Effector memory CD8-positive, alpha-beta T cell (primary cell): ENCODE results near the gene GRN.

Source experiments
- ATAC-seq: fragments of 150-1000 bp; cut with Tn5 transposase; replicated peaks from 2 replicates; pipeline ENCODE4 v1.10.0; 2021; ENCODE audit warnings: mild to moderate bottlenecking, moderate library complexity
- DNase-seq, 3 experiments: peaks; one replicate each; pipeline ENCODE4 v3.0.0; 2021
- H3K27ac Mint-ChIP-seq, 2 donors: one replicate each; pipeline ENCODE4 v1.8.0; 2022; ENCODE audit warnings: mild to moderate bottlenecking in 2 of 2, mixed read lengths in 2 of 2, moderate library complexity in 2 of 2
- H3K27me3 Mint-ChIP-seq, 2 donors: one replicate each; pipeline ENCODE4 v1.8.0; 2022; ENCODE audit warnings: mixed read lengths in 2 of 2
- H3K36me3 Mint-ChIP-seq: one replicate; pipeline ENCODE4 v1.8.0; 2022; ENCODE audit warnings: mild to moderate bottlenecking, moderate library complexity, mixed read lengths; ENCODE audit not compliant: insufficient read depth
- H3K4me1 Mint-ChIP-seq, 2 donors: one replicate each; pipeline ENCODE4 v1.8.0; 2022; ENCODE audit warnings: low read depth in 2 of 2, mixed read lengths in 2 of 2
- H3K4me3 Mint-ChIP-seq, 2 donors: one replicate each; pipeline ENCODE4 v1.8.0; 2022; ENCODE audit warnings: mild to moderate bottlenecking in 2 of 2, mixed read lengths in 2 of 2, moderate library complexity in 2 of 2
- H3K9me3 Mint-ChIP-seq, 2 donors: one replicate each; pipeline ENCODE4 v1.8.0; 2022; ENCODE audit warnings: mixed read lengths in 2 of 2

The GRN gene

GRCh38 chr17:44314524-44314868, 30.6 kb upstream of the GRN start:
- no peaks in the 10 kb centered on the region for H3K9me3 Mint-ChIP-seq
- peaks cover 17% of the 10 kb centered on the region for H3K36me3 Mint-ChIP-seq
- H3K27me3 Mint-ChIP-seq = peaks cover 41 to 76% of the 10 kb centered on the region in 2 donors
- peak overlapping the region; percentile 54 to 76 for H3K4me3 Mint-ChIP-seq
- no peak for ATAC-seq
- DNase-seq = no peak
- H3K4me1 Mint-ChIP-seq = peaks cover 10 to 23% of the 10 kb centered on the region in 2 donors
- no peak overlapping the region for H3K27ac Mint-ChIP-seq

DNA sequence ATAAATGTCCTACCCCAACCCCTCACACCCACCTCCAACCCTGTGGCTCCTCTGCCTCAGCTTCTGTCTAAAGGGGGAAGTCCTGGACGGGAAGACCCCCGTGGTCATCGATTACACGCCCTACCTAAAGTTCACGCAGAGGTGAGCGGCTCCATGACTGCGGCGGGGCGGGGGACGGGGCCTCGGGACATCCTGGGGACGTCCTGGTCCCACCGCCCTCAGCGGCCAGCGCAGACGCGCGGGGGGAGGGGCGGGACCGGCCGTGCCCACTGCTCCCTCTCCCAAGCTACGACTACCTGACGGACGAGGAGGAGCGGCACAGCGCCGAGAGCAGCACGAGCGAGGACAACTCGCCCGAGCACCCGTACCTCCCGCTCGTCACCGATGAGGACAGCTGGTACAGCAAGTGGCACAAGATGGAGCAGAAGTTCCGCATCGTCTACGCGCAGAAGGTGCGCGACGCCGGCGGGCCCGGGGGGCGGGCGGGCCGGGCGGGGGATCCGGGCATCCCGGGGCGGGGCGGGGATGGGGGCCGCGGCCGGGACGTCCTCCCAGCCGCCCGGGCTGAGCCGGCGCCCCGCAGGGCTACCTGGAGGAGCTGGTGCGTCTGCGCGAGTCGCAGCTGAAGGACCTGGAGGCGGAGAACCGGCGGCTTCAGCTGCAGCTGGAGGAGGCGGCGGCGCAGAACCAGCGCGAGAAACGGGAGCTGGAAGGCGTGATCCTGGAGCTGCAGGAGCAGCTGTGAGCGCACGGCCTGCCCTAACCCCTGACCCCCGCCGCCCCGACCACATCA, 30.0 kb upstream of the GRN start:
- Mint-ChIP-seq H3K4me1 (peaks cover 10 to 17% of the 10 kb centered on the region in 2 donors), H3K4me3 (peak overlapping the region; percentile 69 to 76), H3K27me3 (peaks cover 41 to 70% of the 10 kb centered on the region in 2 donors), H3K9me3 (no peaks in the 10 kb centered on the region), H3K27ac (no peak overlapping the region), H3K36me3 (peaks cover 19% of the 10 kb centered on the region)
- DNase-seq (no peak), ATAC-seq (peak; percentile 73)

DNA sequence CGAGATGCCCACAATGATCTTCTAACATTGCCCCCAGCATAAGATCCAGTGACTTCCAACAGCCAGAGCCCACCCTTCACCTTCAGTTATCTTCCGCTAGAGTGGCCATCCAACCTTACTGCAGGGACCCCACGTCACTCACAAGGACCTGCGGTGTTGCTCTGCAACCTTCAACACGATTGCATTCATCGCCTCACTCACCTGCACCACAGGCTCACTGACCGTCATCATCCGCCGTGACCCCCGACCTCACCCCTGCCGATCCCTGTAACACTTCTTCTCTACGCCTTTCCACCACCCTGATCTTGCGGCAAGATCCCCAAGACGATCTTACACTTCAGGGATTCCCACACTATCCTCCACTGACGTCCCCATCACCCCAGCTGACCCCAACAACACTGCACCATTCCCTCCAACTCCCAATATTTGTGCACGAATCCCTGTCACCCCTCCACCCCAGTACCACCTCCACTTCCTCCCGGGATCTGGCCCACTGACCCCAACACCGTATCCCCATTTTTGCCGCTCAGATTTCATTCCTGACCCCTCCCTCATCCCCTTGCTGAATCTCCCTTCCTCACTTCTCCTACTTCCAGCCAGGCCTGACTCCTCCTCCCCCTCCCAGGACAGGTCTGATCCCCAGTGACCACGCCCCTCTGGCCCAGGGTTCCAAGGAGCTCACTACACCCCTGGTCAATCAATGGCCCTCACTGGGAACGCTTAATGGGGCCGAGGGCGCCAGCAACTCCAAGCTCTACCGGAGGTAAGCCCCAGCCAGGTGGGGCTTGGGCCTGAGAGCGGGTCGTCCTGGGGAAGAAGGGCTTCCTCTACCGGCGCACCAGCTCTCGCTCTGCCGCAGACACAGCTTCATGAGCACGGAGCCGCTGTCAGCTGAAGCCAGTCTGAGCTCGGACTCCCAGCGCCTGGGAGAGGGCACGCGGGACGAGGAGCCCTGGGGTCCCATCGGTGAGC, 29.1 kb upstream of the GRN start:
- no peak overlapping the region for H3K27ac Mint-ChIP-seq

DNA sequence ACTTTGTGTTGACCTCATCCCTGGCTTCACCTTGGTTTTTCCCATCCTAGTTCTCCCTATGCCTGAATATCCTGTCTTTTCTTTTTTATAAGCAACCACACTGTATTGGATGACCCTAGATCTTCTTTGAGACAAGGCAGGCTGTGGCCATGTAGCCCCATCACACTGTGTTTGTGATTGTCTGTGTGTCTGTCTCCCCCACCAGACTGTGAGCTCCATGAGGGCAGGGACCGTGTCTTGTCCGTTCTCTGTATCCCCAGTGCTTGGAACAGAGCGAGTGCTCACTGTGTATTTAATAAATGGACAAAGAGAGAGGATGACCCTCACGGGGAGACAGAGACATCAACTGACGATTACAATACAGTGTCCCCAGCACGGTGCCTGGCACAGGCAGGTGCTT, 27.6 kb upstream of the GRN start:
- Mint-ChIP-seq H3K27me3 (peaks cover 41 to 59% of the 10 kb centered on the region in 2 donors), H3K9me3 (no peaks in the 10 kb centered on the region), H3K36me3 (peaks cover 22% of the 10 kb centered on the region), H3K27ac (no peak overlapping the region), H3K4me3 (peak overlapping the region; percentile 37 to 41), H3K4me1 (peaks cover 14 to 15% of the 10 kb centered on the region in 2 donors)
- no peak for ATAC-seq
- DNase-seq = no peak

More for the DNA sequence above, 29.1 kb upstream of the GRN start:
- Mint-ChIP-seq H3K36me3 (peaks cover 19% of the 10 kb centered on the region), H3K4me3 (peak overlapping the region; percentile 69 to 76), H3K4me1 (peaks cover 10 to 15% of the 10 kb centered on the region in 2 donors), H3K9me3 (no peaks in the 10 kb centered on the region), H3K27me3 (peaks cover 41 to 68% of the 10 kb centered on the region in 2 donors)
- DNase-seq (no peak), ATAC-seq (peak; percentile 9)

- H3K27me3 Mint-ChIP-seq = peaks cover 41 to 52% of the 10 kb centered on the region in 2 donors
- H3K36me3 Mint-ChIP-seq = peaks cover 27% of the 10 kb centered on the region
- H3K4me1 Mint-ChIP-seq = peaks cover 18 to 19% of the 10 kb centered on the region in 2 donors
- peak overlapping the region in 1 of 2 donors; percentile 37 for H3K4me3 Mint-ChIP-seq
- ATAC-seq (no peak), DNase-seq (no peak)
- no peak overlapping the region for H3K27ac Mint-ChIP-seq
- H3K9me3 Mint-ChIP-seq = no peaks in the 10 kb centered on the region
These were observed 26.8 kb upstream of the GRN start for GRCh38 chr17:44318077-44318892.

- peaks cover 34% of the 10 kb centered on the region for H3K36me3 Mint-ChIP-seq
- no peak for ATAC-seq
- H3K9me3 Mint-ChIP-seq = no peaks in the 10 kb centered on the region
- no peak overlapping the region for H3K27ac Mint-ChIP-seq
- no peak overlapping the region for H3K4me3 Mint-ChIP-seq
- no peak for DNase-seq
- H3K4me1 Mint-ChIP-seq = peaks cover 19 to 21% of the 10 kb centered on the region in 2 donors
- H3K27me3 Mint-ChIP-seq = peaks cover 33 to 38% of the 10 kb centered on the region in 2 donors
These were observed 25.0 kb upstream of the GRN start for GRCh38 chr17:44320066-44320465.

GRCh38 chr17:44321246-44322120, 23.6 kb upstream of the GRN start:
- no peak for ATAC-seq
- H3K9me3 Mint-ChIP-seq = no peaks in the 10 kb centered on the region
- H3K4me3 Mint-ChIP-seq = peak overlapping the region in 1 of 2 donors; percentile 3
- peaks cover 17 to 19% of the 10 kb centered on the region in 2 donors for H3K4me1 Mint-ChIP-seq
- peaks cover 21 to 23% of the 10 kb centered on the region in 2 donors for H3K27me3 Mint-ChIP-seq
- H3K27ac Mint-ChIP-seq = no peak overlapping the region
- DNase-seq = no peak
- H3K36me3 Mint-ChIP-seq = peaks cover 45% of the 10 kb centered on the region

- DNase-seq (no peak), ATAC-seq (no peak)
- Mint-ChIP-seq H3K27ac (peak overlapping the region in 1 of 2 donors; percentile 25), H3K27me3 (peaks cover 12 to 15% of the 10 kb centered on the region in 2 donors), H3K9me3 (no peaks in the 10 kb centered on the region), H3K4me3 (peak overlapping the region; percentile 40 to 96), H3K4me1 (peaks cover 18 to 20% of the 10 kb centered on the region in 2 donors), H3K36me3 (peaks cover 48% of the 10 kb centered on the region)
These were observed 22.7 kb upstream of the GRN start for GRCh38 chr17:44322236-44322895.

DNA sequence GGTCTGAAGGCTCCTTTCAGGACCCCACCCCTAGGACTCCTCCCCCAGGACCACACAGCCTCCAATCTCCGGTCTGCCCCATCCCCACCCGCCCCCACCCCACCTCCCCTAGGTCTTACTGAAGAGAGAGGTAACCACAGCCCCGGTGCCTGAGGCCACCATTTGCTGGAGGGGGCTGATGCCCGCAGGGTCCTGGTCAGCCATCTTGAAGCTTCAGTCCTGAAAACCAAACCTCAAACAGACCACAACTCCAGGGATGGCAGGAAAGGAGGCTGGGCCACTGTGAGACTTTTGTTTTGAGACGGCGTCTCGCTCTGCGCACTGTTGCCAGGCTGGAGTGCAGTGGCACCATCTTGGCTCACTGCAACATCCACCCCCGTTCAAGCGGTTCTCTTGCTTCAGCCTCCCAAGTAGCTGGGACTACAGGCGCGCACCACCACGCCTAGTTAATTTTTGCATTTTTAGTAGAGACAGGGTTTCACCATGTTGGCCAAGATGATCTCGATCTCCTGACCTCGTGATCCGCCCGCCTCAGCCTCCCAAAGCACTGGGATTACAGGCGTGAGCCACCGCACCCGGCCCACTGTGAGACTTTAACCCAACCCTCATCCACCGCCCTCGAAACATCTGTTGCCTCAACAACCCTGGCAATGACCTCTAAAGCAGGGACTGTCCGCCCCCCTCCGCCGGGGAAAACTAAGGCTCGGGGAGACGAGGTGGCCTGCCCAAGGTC, 21.6 kb upstream of the GRN start:
- ATAC-seq = no peak
- Mint-ChIP-seq H3K4me3 (peak overlapping the region; percentile 90 to 96), H3K9me3 (no peaks in the 10 kb centered on the region), H3K27ac (peak overlapping the region in 1 of 2 donors; percentile 74), H3K4me1 (peaks cover 18 to 20% of the 10 kb centered on the region in 2 donors), H3K36me3 (peaks cover 41% of the 10 kb centered on the region), H3K27me3 (peaks cover under 1 to 3% of the 10 kb centered on the region in 2 donors)
- DNase-seq = no peak

- Mint-ChIP-seq H3K9me3 (no peaks in the 10 kb centered on the region), H3K4me3 (peak overlapping the region; percentile 90 to 96), H3K36me3 (peaks cover 37% of the 10 kb centered on the region), H3K27ac (peak overlapping the region in 1 of 2 donors; percentile 74), H3K27me3 (no peaks in the 10 kb centered on the region), H3K4me1 (peaks cover 18 to 20% of the 10 kb centered on the region in 2 donors)
- ATAC-seq (no peak), DNase-seq (peak in 1 of 3 experiments; percentile 22)
These were observed 21.0 kb upstream of the GRN start for GRCh38 chr17:44324092-44324570.

- Mint-ChIP-seq H3K4me3 (peak within 1 kb of the TSS; percentile 90 to 96), H3K36me3 (peaks cover 32% of the 10 kb centered on the region), H3K4me1 (peaks cover 18 to 20% of the 10 kb centered on the region in 2 donors), H3K27me3 (no peaks in the 10 kb centered on the region), H3K9me3 (no peaks in the 10 kb centered on the region), H3K27ac (peak within 1 kb of the TSS; percentile 90 to 94)
- DNase-seq = peak; percentile 92 to 97 (median 97)
- ATAC-seq = peak; percentile 71
These were observed 20.4 kb upstream of the GRN start, which contains the start of gene SLC25A39 for GRCh38 chr17:44324571-44325275. TSS of gene SLC25A39 (minus strand) at chr17:44324823. CDS start at chr17:44323562, 1,261 bp downstream.
